ENCODE results near the gene PANK4.

- no peak for TF ChIP-seq YY1 (IDR thresholded peaks at IDR 0.05; ENCODE audit: low read depth)
- no peak for TF ChIP-seq CREB1 (IDR thresholded peaks at IDR 0.05; ENCODE audit: low read depth)
- no peak for TF ChIP-seq FOXM1 (IDR thresholded peaks at IDR 0.05; ENCODE audit: borderline replicate concordance, low read depth)
- no peak for TF ChIP-seq REST (IDR thresholded peaks at IDR 0.05; ENCODE audit: low read depth)
- no peak for TF ChIP-seq NFIC (IDR thresholded peaks at IDR 0.05)
- TF ChIP-seq TAF1 (IDR thresholded peaks at IDR 0.05; ENCODE audit: low read depth) = no peak
- TF ChIP-seq TEAD4 (IDR thresholded peaks at IDR 0.05) = no peak
- TF ChIP-seq ZBTB7A (IDR thresholded peaks at IDR 0.05; ENCODE audit: low read depth) = no peak
Observed at GRCh38 chr1:2504949-2505272, 21.5 kb downstream of the PANK4 start.
